GM18867 (cell line): ENCODE measurements around the gene PIGT.

Experiments
- ATAC-seq: cut with Tn5 transposase; IDR thresholded peaks from one replicate; pipeline ENCODE4 v1.9.1; 2021; ENCODE audit warnings: mild to moderate bottlenecking, moderate library complexity; ENCODE audit not compliant: unreplicated experiment

The PIGT gene

GRCh38 chr20:45426320-45427016 is 10.5 kb downstream of the PIGT start:
- no peak for ATAC-seq

- no peak for ATAC-seq
These were observed 11.6 kb downstream of the PIGT start for GRCh38 chr20:45427236-45428149.

GRCh38 chr20:45429618-45430017 is 13.7 kb downstream of the PIGT start:
- ATAC-seq: no peak

GRCh38 chr20:45432294-45432693 is 16.4 kb downstream of the PIGT start:
- ATAC-seq: peak; percentile 76

GRCh38 chr20:45433316-45433715 is 17.4 kb downstream of the PIGT start:
- no peak for ATAC-seq

- no peak for ATAC-seq
These were observed 18.0 kb downstream of the PIGT start for GRCh38 chr20:45433976-45434375.

- peak; percentile 80 for ATAC-seq
These were observed 21.0 kb downstream of the PIGT start for GRCh38 chr20:45436732-45437485.

- no peak for ATAC-seq
These were observed 24.5 kb downstream of the PIGT start for GRCh38 chr20:45440424-45440823.

- ATAC-seq: no peak
These were observed 25.1 kb downstream of the PIGT start for GRCh38 chr20:45440891-45441685.

- ATAC-seq: no peak
These were observed 25.8 kb downstream of the PIGT start for GRCh38 chr20:45441746-45442145.

GRCh38 chr20:45444050-45444449 is 28.1 kb downstream of the PIGT start:
- ATAC-seq: no peak

- ATAC-seq: no peak
These were observed 30.0 kb downstream of the PIGT start for GRCh38 chr20:45445805-45446562.

- no peak for ATAC-seq
These were observed 32.3 kb downstream of the PIGT start for GRCh38 chr20:45448270-45448669.

- no peak for ATAC-seq
These were observed 33.6 kb downstream of the PIGT start for GRCh38 chr20:45449528-45449927.

GRCh38 chr20:45450097-45450818 is 34.3 kb downstream of the PIGT start:
- no peak for ATAC-seq

GRCh38 chr20:45452238-45452637 is 36.3 kb downstream of the PIGT start:
- no peak for ATAC-seq

GRCh38 chr20:45452772-45453691 is 37.1 kb downstream of the PIGT start:
- ATAC-seq: no peak

GRCh38 chr20:45456632-45457031 is 40.7 kb downstream of the PIGT start:
- ATAC-seq: no peak
